Stimulated activated CD4-positive, alpha-beta T cell treated with anti-CD3 and anti-CD28 coated beads, Interleukin-1b, Interleukin-23, amount 100 ng/mL, for 24 hours (primary cell): ENCODE results near the gene XPO4.

ENCODE experiments used
- DNase-seq, 4 experiments: peaks; one replicate each; pipeline ENCODE4 v3.0.0-alpha.2; 2020; ENCODE audit warnings: low read depth in 4 of 4, low spot score in 1 of 4

The XPO4 gene

GRCh38 chr13:20729633-20730585 lies 172.6 kb downstream of the XPO4 start:
- no peak for DNase-seq

- DNase-seq = no peak
These were observed 173.8 kb downstream of the XPO4 start for GRCh38 chr13:20728579-20729311.

- DNase-seq = no peak
These were observed 174.7 kb downstream of the XPO4 start for GRCh38 chr13:20727856-20728255.
